Large intestine (tissue), 3 donors: Measurements from ENCODE around the gene QPCTL. TPM values are rescaled to one million over a fixed set of nuclear protein-coding genes. Genes with fewer than 3 reads are reported as not detected.
"Not testable (repeated sequence)": the region's sequence is repeated elsewhere in the genome, so short reads cannot be mapped to it uniquely, and the experiment has no call there.

Experiments
- DNase-seq, 2 donors: peaks; one replicate each; pipeline versions ENCODE4 v3.0.0 to v3.0.0-alpha.2; 2013
- H3K27ac ChIP-seq: one replicate; pipeline ENCODE4 v1.5.1; 2013; ENCODE audit warnings: low read length
- H3K27me3 ChIP-seq: 2 replicates; pipeline ENCODE4 v1.6.1; 2013; ENCODE audit warnings: low read length; ENCODE audit not compliant: control insufficient read depth, insufficient read depth
- H3K36me3 ChIP-seq: 2 replicates; pipeline ENCODE4 v1.6.1; 2013; ENCODE audit warnings: low read length; ENCODE audit not compliant: control insufficient read depth, insufficient read depth
- H3K4me1 ChIP-seq: one replicate; pipeline ENCODE4 v1.6.1; 2013; ENCODE audit warnings: low read length; ENCODE audit not compliant: control insufficient read depth, insufficient read depth
- H3K4me3 ChIP-seq: one replicate; pipeline ENCODE4 v1.5.1; 2013; ENCODE audit warnings: low read length
- H3K9me3 ChIP-seq: one replicate; pipeline ENCODE4 v1.6.1; 2013; ENCODE audit warnings: mild to moderate bottlenecking, low read depth, low read length, moderate library complexity; ENCODE audit not compliant: control insufficient read depth
- WGBS: methylation state at CpG from one replicate; pipeline ENCODE4 v1.1.5; 2013; ENCODE audit warnings: low lambda C conversion rate; ENCODE audit not compliant: insufficient coverage; 5-methylcytosine and 5-hydroxymethylcytosine counted together
- polyA plus RNA-seq: library from polyadenylated mRNA; unstranded; fragments of 120-200 nt; gene quantifications from one replicate; pipeline ENCODE4 v1.2.1, GENCODE V29; 2013

The QPCTL gene
- polyA plus RNA-seq, 1 donor = 8.1 TPM

- Histone ChIP-seq H3K27ac (peak overlapping the region; percentile 92), H3K27me3 (no peaks in the 10 kb centered on the region), H3K4me3 (peak overlapping the region; percentile 78), H3K4me1 (peaks cover 17% of the 10 kb centered on the region), H3K36me3 (peaks cover 16% of the 10 kb centered on the region), H3K9me3 (no peaks in the 10 kb centered on the region)
- no CpG with 5 or more reads among the region's 12 CpGs for WGBS
- DNase-seq = peak in 1 of 2 donors; percentile 53
Measured at GRCh38 chr19:45717983-45718650, 25.7 kb downstream of the QPCTL start.

DNA sequence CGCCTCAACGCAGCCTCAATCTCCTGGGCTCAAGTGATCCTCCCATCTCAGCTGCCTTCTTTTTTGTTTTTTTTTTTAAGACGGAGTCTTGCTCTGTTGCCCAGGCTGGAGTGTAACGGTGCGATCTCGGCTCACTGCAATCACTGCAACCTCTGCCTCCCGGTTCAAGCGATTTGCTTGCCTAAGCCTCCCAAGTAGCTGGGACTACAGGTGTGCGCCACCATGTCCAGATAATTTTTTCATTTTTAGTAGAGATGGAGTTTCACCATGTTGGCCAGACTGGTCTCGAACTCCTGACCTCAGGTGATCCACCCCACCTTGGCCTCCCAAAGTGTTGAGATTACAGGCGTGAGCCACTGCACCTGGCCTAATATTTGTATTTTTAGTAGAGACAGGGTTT, 27.6 kb downstream of the QPCTL start:
- Histone ChIP-seq H3K27ac (peak overlapping the region; percentile 66), H3K36me3 (peaks cover 16% of the 10 kb centered on the region), H3K4me1 (peaks cover 17% of the 10 kb centered on the region)
- not testable (repeated sequence) for H3K9me3 ChIP-seq, H3K27me3 ChIP-seq, H3K4me3 ChIP-seq, DNase-seq
- WGBS = 100% methylated on average over 2 of the region's 11 CpGs

DNA sequence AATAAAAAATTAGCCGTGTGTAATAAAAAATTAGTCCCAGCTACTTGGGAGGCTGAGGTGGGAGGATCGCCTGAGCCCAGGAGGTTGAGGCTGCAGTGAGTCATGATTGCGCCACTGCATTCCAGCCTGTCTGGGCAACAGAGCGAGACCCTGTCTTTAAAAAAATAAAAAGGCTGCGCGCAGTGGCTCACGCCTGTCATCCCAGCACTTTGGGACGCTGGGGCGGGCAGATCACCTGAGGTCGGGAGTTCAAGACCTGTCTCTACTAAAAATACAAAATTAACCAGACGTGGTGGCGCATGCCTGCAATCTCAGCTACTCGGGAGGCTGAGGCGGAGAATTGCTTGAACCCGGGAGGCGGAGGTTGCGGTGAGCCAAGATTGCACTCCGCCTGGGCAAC, 36.2 kb downstream of the QPCTL start:
- not testable (repeated sequence) for H3K27ac ChIP-seq, H3K36me3 ChIP-seq, H3K9me3 ChIP-seq, H3K4me3 ChIP-seq, H3K27me3 ChIP-seq, H3K4me1 ChIP-seq, DNase-seq
- WGBS = 100% methylated on average over 3 of the region's 18 CpGs

DNA sequence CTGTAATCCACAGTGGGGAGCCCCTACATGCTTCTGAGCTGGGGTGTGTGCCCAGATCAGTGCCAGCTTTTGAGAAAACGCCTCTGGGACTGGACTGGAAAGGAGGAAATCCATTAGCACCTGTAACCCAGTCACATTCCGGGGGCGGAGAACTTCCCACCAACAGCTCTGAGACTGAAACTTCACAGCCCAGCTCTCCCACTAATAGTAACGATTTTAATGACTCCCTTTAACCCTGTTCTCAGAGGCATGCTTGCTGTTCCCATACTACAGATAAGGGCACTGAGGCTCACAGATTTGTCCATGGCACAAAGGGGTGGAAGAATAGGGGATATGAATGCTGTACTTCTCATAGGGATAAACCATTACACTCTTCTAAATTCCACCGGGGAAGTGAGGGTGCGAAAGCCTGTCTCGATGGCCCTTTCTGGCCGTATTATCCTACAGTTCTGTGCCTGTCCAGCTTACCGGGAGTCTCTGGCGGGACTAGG, 37.4 kb downstream of the QPCTL start:
- Histone ChIP-seq H3K4me1 (no peaks in the 10 kb centered on the region), H3K27me3 (no peaks in the 10 kb centered on the region), H3K27ac (peak overlapping the region; percentile 14), H3K4me3 (peak overlapping the region; percentile 83), H3K9me3 (peaks cover 5% of the 10 kb centered on the region), H3K36me3 (peaks cover 4% of the 10 kb centered on the region)
- WGBS = no CpG with 5 or more reads among the region's 10 CpGs
- DNase-seq = peak in 1 of 2 donors; percentile 48

DNA sequence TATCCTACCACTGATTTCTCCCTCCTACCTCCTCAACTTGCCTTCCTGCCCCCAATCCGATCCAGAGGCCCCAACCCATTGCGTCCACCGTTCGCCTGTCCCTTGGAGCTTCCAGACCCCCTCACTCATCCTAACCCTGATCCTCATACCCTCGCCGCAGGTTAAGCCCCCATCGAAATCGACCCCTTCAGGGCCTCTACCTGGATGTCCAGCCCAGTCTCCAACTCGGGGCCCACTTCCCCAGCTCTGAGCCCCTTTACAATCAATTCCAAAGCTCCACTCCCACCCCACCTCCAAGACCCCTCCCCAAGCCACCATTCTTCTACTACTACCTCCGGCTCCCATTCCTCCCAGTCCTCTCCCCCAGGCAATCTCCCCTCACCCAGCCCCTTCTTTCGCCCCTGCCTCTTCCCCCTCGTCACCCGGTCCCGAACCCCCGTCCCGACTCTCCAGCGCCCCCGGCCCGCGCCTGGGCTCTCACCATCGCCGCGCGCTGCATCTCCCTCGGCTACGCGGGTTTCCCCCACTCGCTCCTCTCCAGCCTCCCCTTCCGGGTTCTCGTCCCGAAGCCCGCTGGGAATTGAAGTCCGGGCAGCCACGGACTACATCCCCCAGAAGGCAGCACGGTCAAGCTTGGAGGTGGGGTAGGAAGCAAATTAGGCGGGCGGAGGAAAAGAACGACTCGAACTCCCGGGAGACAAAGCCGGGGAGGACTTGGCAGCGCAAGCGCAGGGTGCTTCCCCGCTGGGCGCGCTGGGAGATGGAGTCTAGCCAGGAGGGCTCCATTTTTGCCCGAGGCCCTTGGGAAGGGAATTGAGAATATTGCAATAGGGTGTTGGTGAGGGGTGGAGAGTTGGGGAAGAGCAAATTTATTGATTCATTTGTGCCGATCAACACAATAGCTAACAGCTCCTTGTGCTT, 38.2 kb downstream of the QPCTL start, which contains the start of gene FBXO46:
TSS of gene FBXO46 (minus strand) at position 529 of the 921 bp plus-strand sequence. CDS start 17,401 bp downstream, outside the sequence.
- Histone ChIP-seq H3K36me3 (peaks cover 4% of the 10 kb centered on the region), H3K27ac (peak within 1 kb of the TSS; percentile 14), H3K4me3 (peak within 1 kb of the TSS; percentile 83), H3K27me3 (no peaks in the 10 kb centered on the region), H3K9me3 (peaks cover 5% of the 10 kb centered on the region), H3K4me1 (no peaks in the 10 kb centered on the region)
- DNase-seq = peak; percentile 98 to 99
- 0% methylated on average over 6 of the region's 48 CpGs for WGBS

- Histone ChIP-seq H3K4me1 (no peaks in the 10 kb centered on the region), H3K4me3 (no peak within 1 kb of the TSS), H3K9me3 (peaks cover 5% of the 10 kb centered on the region), H3K27me3 (no peaks in the 10 kb centered on the region), H3K27ac (no peak within 1 kb of the TSS), H3K36me3 (no peaks in the 10 kb centered on the region)
- WGBS = 100% methylated on average over 1 of the region's 59 CpGs
- no peak for DNase-seq
Measured at GRCh38 chr19:45733160-45733810, 40.8 kb downstream of the QPCTL start, which contains the start of gene MEIOSIN. Gene MEIOSIN, plus strand, starts transcription at chr19:45733439. Its CDS starts 1,938 bp downstream, at chr19:45735377.

DNA sequence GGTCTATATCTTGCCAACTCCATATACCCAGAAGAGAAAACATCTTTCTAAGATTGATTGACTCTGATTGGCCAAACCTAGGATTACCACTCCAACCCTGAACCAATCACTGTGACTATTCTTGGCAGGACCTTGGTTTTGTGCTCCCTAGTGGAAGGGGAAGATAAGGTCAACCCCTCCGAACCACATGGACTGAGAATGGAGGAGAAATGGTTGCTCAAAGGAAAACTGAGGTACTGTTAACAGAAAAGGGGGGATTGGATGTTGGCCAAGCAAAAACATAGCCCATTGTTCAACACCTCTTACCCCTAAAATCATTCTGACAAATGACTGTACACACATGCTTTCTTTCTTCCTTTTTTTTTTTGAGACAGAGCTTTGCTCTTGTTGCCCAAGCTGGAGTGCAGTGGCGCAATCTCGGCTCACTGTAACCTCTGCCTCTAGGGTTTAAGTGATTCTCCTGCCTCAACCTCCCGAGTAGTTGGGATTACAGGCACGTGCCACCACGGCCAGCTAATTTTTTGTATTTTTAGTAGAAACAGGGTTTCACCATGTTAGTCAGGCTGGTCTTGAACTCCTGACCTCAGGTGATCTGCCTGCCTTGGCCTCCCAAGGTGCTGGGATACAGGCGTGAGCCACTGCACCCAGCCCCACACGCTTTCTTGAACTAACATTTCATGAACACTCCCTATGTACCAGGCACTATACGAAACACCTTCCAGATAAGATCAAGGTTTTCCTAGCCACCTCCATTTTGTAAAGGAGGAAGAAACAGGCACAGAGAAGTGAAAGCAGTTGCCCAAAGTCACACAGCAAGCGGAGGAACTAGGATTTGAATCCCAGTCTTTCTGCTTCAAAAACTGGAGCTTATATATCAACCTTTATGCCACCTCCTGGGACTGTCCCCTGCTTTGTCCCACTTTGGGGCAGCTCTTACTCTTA, 47.3 kb downstream of the QPCTL start:
- no peaks in the 10 kb centered on the region for H3K4me1 ChIP-seq
- peaks cover 4% of the 10 kb centered on the region for H3K27me3 ChIP-seq
- no peaks in the 10 kb centered on the region for H3K9me3 ChIP-seq
- no peak overlapping the region for H3K4me3 ChIP-seq
- H3K27ac ChIP-seq = no peak overlapping the region
- DNase-seq = no peak
- no CpG with 5 or more reads among the region's 10 CpGs for WGBS
- no peaks in the 10 kb centered on the region for H3K36me3 ChIP-seq

DNA sequence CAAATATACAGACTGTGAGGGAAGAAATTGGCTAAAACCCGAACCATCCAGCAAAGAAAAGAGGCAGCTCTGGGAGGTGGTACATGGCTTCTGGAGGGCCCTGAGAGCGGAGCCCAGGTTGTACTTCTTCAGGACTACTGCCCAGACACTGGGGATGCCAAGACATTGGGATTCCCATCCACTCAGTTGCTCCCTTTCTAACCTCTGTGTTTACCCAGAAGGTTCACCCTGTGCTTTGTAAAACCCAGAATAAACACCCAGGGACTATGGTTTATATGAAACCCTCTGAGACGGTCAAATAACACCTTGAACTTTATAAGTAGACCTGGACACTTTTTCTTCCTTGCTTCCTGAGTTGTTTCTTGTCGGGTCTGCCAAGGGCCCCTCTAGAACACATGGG, 50.5 kb downstream of the QPCTL start:
- 0% methylated on average over 1 of the region's 4 CpGs for WGBS
- Histone ChIP-seq H3K9me3 (no peaks in the 10 kb centered on the region), H3K36me3 (no peaks in the 10 kb centered on the region), H3K4me1 (no peaks in the 10 kb centered on the region), H3K4me3 (no peak overlapping the region), H3K27ac (no peak overlapping the region), H3K27me3 (peaks cover 7% of the 10 kb centered on the region)
- DNase-seq = no peak

GRCh38 chr19:45745606-45746005, 53.1 kb downstream of the QPCTL start:
- peaks cover 7% of the 10 kb centered on the region for H3K27me3 ChIP-seq
- WGBS = no CpG with 5 or more reads among the region's 6 CpGs
- H3K4me1 ChIP-seq = no peaks in the 10 kb centered on the region
- H3K36me3 ChIP-seq = no peaks in the 10 kb centered on the region
- H3K4me3 ChIP-seq = no peak overlapping the region
- H3K9me3 ChIP-seq = no peaks in the 10 kb centered on the region
- DNase-seq = no peak
- H3K27ac ChIP-seq = no peak overlapping the region
